GM23338 (cell line): ENCODE results near the gene ANKRD55.

ENCODE experiments used
- CTCF ChIP-seq, 2 experiments: fragments of 200-600 bp in 1 of 2; sonication (generic) in 1 of 2; conservative IDR thresholded peaks; 2 replicates each; pipeline versions ENCODE4 v1.5.1 to v1.6.1; 2016 to 2017; ENCODE audit warnings: antibody characterized with exemption in 2 of 2, low read depth in 2 of 2, mild to moderate bottlenecking in 2 of 2, moderate library complexity in 1 of 2
- EZH2phosphoT487 ChIP-seq: fragments of 200-600 bp; sonication (generic); IDR thresholded peaks from one replicate; pipeline ENCODE4 v1.8.1; 2018; ENCODE audit warnings: antibody characterized with exemption; ENCODE audit not compliant: unreplicated experiment
- POLR2AphosphoS5 ChIP-seq: IDR thresholded peaks from 2 replicates; pipeline ENCODE4 v1.6.1; 2016; ENCODE audit warnings: antibody characterized with exemption, low read depth
- REST ChIP-seq: IDR thresholded peaks from one replicate; pipeline ENCODE4 v1.6.1; 2018; ENCODE audit warnings: antibody characterized with exemption; ENCODE audit not compliant: unreplicated experiment
- STAT1 ChIP-seq: IDR thresholded peaks from one replicate; pipeline ENCODE4 v1.6.1; 2016; ENCODE audit warnings: antibody characterized with exemption; ENCODE audit not compliant: unreplicated experiment
- ZNF331 ChIP-seq: fragments of 250-450 bp; sonication (Bioruptor Pico); IDR thresholded peaks from 2 replicates; pipeline ENCODE4 v1.5.0; 2020; ENCODE audit warnings: low read depth, mild to moderate bottlenecking, moderate library complexity

GRCh38 chr5:56228631-56229030, 4.5 kb downstream of the ANKRD55 start:
- TF ChIP-seq CTCF (conservative IDR thresholded peaks at IDR 0.05; ENCODE audit: low read depth in 2 of 2), result no peak
- TF ChIP-seq ZNF331 (CRISPR knock-in tag), result no peak
- TF ChIP-seq STAT1, result no peak
- no peak for TF ChIP-seq EZH2phosphoT487
- no peak for TF ChIP-seq REST
- no peak for TF ChIP-seq POLR2AphosphoS5
